Liver (tissue), 3 donors: ENCODE data around the gene OR2T10.

ENCODE experiments used
- FOXA1 ChIP-seq: IDR thresholded peaks from 2 replicates; pipeline ENCODE4 v1.6.1; 2016; ENCODE audit warnings: antibody characterized with exemption
- JUND ChIP-seq, 2 donors: IDR thresholded peaks; 2 replicates each; pipeline ENCODE4 v1.6.1; 2016; ENCODE audit warnings: antibody characterized with exemption in 2 of 2
- RAD21 ChIP-seq, 2 donors: IDR thresholded peaks; 2 replicates each; pipeline ENCODE4 v1.6.1; 2016; ENCODE audit warnings: antibody characterized with exemption in 2 of 2, mild to moderate bottlenecking in 2 of 2
- RXRA ChIP-seq, 2 donors: IDR thresholded peaks; 2 replicates each; pipeline ENCODE4 v1.6.1; 2017 to 2018; ENCODE audit warnings: antibody characterized with exemption in 2 of 2, mild to moderate bottlenecking in 1 of 2
- SP1 ChIP-seq: IDR thresholded peaks from 2 replicates; pipeline ENCODE4 v1.6.1; 2018; ENCODE audit warnings: antibody characterized with exemption, mild to moderate bottlenecking
- TAF1 ChIP-seq: conservative IDR thresholded peaks from 2 replicates; pipeline ENCODE4 v1.6.1; 2016; ENCODE audit warnings: antibody characterized with exemption, mild to moderate bottlenecking
- YY1 ChIP-seq: IDR thresholded peaks from 2 replicates; pipeline ENCODE4 v1.6.1; 2016; ENCODE audit warnings: antibody characterized with exemption, mild to moderate bottlenecking
- TF ChIP-seq, protein P1 (sequence below): IDR thresholded peaks from 2 replicates; pipeline ENCODE4 v1.6.1; 2016; ENCODE audit warnings: antibody characterized with exemption
- TF ChIP-seq, protein P2 (sequence below): IDR thresholded peaks from 2 replicates; pipeline ENCODE4 v1.6.1; 2016; ENCODE audit warnings: antibody characterized with exemption
- TF ChIP-seq, protein P3 (sequence below): fragments of 150-350 bp; IDR thresholded peaks from 2 replicates; pipeline ENCODE4 v1.5.1; 2017; ENCODE audit warnings: improper control_type of control experiment, low read depth, low read length; ENCODE audit not compliant: missing input control
- TF ChIP-seq, protein P4 (sequence below): IDR thresholded peaks from 2 replicates; pipeline ENCODE4 v1.6.1; 2016; ENCODE audit warnings: antibody characterized with exemption
- TF ChIP-seq, protein P5 (sequence below): IDR thresholded peaks from 2 replicates; pipeline ENCODE4 v1.6.1; 2016; ENCODE audit warnings: antibody characterized with exemption, mild to moderate bottlenecking
- donor health status: healthy.
- donor health status: healthy.

DNA sequence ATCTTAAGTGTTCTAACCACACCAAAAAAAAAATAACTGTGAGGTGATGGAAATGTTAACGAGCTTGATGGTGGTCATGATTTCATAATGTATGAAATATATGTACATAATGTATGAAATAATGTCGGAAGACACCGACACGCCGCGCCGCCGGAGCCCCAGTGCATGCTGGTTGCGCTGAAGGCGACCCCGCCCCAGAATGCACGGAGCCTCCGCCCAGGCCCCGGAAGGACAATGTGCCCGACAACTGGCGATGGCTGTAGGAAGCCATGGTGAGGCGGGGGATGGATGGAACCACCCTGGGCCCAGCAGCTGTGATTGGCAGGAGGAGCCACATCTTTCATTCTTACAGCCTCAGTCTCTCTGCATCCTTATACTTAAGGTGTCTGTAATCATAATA lies 7.4 kb downstream of the OR2T10 start:
- TF ChIP-seq, protein P1, sequence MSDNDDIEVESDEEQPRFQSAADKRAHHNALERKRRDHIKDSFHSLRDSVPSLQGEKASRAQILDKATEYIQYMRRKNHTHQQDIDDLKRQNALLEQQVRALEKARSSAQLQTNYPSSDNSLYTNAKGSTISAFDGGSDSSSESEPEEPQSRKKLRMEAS: no peak
- TF ChIP-seq RXRA (IDR thresholded peaks at IDR 0.05) (no peak), FOXA1 (no peak), RAD21 (IDR thresholded peaks at IDR 0.05) (no peak), SP1 (no peak), YY1 (no peak), TAF1 (no peak), JUND (IDR thresholded peaks at IDR 0.05) (no peak)
- TF ChIP-seq, protein P2, sequence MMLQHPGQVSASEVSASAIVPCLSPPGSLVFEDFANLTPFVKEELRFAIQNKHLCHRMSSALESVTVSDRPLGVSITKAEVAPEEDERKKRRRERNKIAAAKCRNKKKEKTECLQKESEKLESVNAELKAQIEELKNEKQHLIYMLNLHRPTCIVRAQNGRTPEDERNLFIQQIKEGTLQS: no peak
- TF ChIP-seq, protein P3, sequence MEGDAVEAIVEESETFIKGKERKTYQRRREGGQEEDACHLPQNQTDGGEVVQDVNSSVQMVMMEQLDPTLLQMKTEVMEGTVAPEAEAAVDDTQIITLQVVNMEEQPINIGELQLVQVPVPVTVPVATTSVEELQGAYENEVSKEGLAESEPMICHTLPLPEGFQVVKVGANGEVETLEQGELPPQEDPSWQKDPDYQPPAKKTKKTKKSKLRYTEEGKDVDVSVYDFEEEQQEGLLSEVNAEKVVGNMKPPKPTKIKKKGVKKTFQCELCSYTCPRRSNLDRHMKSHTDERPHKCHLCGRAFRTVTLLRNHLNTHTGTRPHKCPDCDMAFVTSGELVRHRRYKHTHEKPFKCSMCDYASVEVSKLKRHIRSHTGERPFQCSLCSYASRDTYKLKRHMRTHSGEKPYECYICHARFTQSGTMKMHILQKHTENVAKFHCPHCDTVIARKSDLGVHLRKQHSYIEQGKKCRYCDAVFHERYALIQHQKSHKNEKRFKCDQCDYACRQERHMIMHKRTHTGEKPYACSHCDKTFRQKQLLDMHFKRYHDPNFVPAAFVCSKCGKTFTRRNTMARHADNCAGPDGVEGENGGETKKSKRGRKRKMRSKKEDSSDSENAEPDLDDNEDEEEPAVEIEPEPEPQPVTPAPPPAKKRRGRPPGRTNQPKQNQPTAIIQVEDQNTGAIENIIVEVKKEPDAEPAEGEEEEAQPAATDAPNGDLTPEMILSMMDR: no peak
- TF ChIP-seq, protein P4, sequence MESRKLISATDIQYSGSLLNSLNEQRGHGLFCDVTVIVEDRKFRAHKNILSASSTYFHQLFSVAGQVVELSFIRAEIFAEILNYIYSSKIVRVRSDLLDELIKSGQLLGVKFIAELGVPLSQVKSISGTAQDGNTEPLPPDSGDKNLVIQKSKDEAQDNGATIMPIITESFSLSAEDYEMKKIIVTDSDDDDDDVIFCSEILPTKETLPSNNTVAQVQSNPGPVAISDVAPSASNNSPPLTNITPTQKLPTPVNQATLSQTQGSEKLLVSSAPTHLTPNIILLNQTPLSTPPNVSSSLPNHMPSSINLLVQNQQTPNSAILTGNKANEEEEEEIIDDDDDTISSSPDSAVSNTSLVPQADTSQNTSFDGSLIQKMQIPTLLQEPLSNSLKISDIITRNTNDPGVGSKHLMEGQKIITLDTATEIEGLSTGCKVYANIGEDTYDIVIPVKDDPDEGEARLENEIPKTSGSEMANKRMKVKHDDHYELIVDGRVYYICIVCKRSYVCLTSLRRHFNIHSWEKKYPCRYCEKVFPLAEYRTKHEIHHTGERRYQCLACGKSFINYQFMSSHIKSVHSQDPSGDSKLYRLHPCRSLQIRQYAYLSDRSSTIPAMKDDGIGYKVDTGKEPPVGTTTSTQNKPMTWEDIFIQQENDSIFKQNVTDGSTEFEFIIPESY: no peak
- TF ChIP-seq, protein P5, sequence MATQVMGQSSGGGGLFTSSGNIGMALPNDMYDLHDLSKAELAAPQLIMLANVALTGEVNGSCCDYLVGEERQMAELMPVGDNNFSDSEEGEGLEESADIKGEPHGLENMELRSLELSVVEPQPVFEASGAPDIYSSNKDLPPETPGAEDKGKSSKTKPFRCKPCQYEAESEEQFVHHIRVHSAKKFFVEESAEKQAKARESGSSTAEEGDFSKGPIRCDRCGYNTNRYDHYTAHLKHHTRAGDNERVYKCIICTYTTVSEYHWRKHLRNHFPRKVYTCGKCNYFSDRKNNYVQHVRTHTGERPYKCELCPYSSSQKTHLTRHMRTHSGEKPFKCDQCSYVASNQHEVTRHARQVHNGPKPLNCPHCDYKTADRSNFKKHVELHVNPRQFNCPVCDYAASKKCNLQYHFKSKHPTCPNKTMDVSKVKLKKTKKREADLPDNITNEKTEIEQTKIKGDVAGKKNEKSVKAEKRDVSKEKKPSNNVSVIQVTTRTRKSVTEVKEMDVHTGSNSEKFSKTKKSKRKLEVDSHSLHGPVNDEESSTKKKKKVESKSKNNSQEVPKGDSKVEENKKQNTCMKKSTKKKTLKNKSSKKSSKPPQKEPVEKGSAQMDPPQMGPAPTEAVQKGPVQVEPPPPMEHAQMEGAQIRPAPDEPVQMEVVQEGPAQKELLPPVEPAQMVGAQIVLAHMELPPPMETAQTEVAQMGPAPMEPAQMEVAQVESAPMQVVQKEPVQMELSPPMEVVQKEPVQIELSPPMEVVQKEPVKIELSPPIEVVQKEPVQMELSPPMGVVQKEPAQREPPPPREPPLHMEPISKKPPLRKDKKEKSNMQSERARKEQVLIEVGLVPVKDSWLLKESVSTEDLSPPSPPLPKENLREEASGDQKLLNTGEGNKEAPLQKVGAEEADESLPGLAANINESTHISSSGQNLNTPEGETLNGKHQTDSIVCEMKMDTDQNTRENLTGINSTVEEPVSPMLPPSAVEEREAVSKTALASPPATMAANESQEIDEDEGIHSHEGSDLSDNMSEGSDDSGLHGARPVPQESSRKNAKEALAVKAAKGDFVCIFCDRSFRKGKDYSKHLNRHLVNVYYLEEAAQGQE: no peak
